Transverse colon (tissue), 4 donors: ENCODE data around the gene INAFM2. TPM values are rescaled to one million over a fixed set of nuclear protein-coding genes. Genes with fewer than 3 reads are reported as not detected.
A peak's percentile ranks its signal among the peaks of the same experiment; 100 is the strongest.

Experiments
- DNase-seq: peaks from one replicate; pipeline ENCODE4 v3.0.0-alpha.2; 2019
- H3K27ac ChIP-seq, 4 donors: fragments of 200-600 bp; sonication (generic); 2 replicates each; pipeline ENCODE4 v1.5.1; 2016 to 2018; ENCODE audit warnings: inconsistent platforms in 4 of 4
- H3K27me3 ChIP-seq: fragments of 200-600 bp; sonication (generic); 2 replicates; pipeline ENCODE4 v1.5.1; 2017; ENCODE audit warnings: inconsistent platforms
- H3K36me3 ChIP-seq, 4 donors: fragments of 200-600 bp; sonication (generic); 2 replicates each; pipeline ENCODE4 v1.5.1; 2017 to 2019; ENCODE audit warnings: inconsistent platforms in 4 of 4
- H3K4me1 ChIP-seq, 4 donors: fragments of 200-600 bp; sonication (generic); 2 replicates each; pipeline ENCODE4 v1.5.1; 2017 to 2020; ENCODE audit warnings: inconsistent platforms in 4 of 4
- H3K4me3 ChIP-seq, 4 donors: fragments of 200-600 bp; sonication (generic); 1 replicate in 1 of 4; 2 replicates in 3 of 4; pipeline versions ENCODE4 v1.5.1 to v1.6.1; 2017 to 2019; ENCODE audit warnings: inconsistent platforms in 4 of 4
- H3K9me3 ChIP-seq, 2 donors: fragments of 200-600 bp; sonication (generic); 2 replicates each; pipeline ENCODE4 v1.5.1; 2017 to 2019; ENCODE audit warnings: inconsistent platforms in 2 of 2
- EP300 ChIP-seq: sonication (generic); formaldehyde crosslinking; IDR thresholded peaks from one replicate; pipeline ENCODE4 v1.6.1; 2017; ENCODE audit warnings: antibody characterized with exemption, low read depth
- POLR2A ChIP-seq: fragments of 450-650 bp; IDR thresholded peaks from one replicate; pipeline ENCODE4 v1.6.1; 2016; ENCODE audit warnings: antibody characterized with exemption, mild to moderate bottlenecking, moderate library complexity
- POLR2AphosphoS5 ChIP-seq, 3 donors: sonication (generic); formaldehyde crosslinking; IDR thresholded peaks; one replicate each; pipeline ENCODE4 v1.6.1; 2016; ENCODE audit warnings: antibody characterized with exemption in 3 of 3
- WGBS, 2 donors: methylation state at CpG; one replicate each; pipeline ENCODE4 v1.1.5; 2018; ENCODE audit warnings: low coverage in 1 of 2; 5-methylcytosine and 5-hydroxymethylcytosine counted together
- in situ Hi-C, 4 donors: fragments of 200-750 bp; cut with MboI; loops; one replicate each; pipeline versions ENCODE4 v1.15.0 to v1.15.1; 2017; ENCODE audit warnings: low sequenced_read_pairs in 3 of 4, low pct_ligation_motif_present in 1 of 4, low pct_unique_long_range_greater_than_20kb in 1 of 4
- intact Hi-C: fragments of 100-400 bp; cut with DNase I; formaldehyde crosslinking; loops from one replicate; pipeline ENCODE4 v1.15.1; 2023; ENCODE audit warnings: low total_unique reads
- total RNA-seq, 4 donors: library from RNA; depleted of rRNA; stranded (reverse); fragments of >200 nt; gene quantifications; one replicate each; pipeline ENCODE4 v1.1.0, GENCODE V29; 2016
- TF ChIP-seq, protein P1 (sequence below), 5 experiments: fragments of 200-600 bp in 3 of 5; fragments of 450-650 bp in 2 of 5; sonication (generic) in 3 of 5; IDR thresholded peaks; 1 replicate in 2 of 5; 2 replicates in 3 of 5; pipeline ENCODE4 v1.5.1; 2016 to 2017; ENCODE audit warnings: antibody characterized with exemption in 5 of 5, inconsistent platforms in 3 of 5, mild to moderate bottlenecking in 2 of 5, moderate library complexity in 1 of 5

The INAFM2 gene
- total RNA-seq, 4 donors from 2014 or later: 14.5 to 62.1 (median 19.4) TPM

DNA sequence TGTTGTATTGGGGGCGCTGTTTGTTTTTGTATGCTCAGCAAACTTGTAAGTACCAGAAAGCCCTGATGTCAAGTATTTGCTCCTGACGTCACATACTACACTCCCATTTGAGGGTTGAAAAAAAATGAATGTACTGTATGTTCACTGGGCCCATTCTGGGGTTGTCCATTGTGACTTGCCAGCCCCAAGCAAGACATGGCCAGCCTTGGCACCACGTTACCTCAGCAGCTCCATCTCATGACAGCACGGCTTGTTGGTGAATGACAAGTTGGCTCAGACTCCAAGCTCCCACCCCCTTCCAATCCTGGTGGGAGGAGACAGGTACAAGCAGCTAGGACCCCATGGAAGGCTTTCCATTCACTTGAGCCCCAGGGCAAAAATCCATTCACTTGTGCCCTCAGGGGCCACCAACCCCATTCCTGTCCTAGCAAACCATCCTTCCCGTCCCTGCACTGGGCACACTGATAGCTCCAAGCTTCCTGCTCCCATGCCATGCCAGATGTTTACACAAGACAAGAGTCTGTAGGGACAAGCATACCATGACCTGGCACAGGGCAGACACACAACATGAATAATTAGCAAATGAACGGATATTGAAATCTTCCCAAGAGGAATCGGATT, 28.9 kb downstream of the INAFM2 start:
- peak in 2 of 3 donors; percentile 30 to 77 for TF ChIP-seq POLR2AphosphoS5 (IDR thresholded peaks at IDR 0.05)
- TF ChIP-seq, protein P1, sequence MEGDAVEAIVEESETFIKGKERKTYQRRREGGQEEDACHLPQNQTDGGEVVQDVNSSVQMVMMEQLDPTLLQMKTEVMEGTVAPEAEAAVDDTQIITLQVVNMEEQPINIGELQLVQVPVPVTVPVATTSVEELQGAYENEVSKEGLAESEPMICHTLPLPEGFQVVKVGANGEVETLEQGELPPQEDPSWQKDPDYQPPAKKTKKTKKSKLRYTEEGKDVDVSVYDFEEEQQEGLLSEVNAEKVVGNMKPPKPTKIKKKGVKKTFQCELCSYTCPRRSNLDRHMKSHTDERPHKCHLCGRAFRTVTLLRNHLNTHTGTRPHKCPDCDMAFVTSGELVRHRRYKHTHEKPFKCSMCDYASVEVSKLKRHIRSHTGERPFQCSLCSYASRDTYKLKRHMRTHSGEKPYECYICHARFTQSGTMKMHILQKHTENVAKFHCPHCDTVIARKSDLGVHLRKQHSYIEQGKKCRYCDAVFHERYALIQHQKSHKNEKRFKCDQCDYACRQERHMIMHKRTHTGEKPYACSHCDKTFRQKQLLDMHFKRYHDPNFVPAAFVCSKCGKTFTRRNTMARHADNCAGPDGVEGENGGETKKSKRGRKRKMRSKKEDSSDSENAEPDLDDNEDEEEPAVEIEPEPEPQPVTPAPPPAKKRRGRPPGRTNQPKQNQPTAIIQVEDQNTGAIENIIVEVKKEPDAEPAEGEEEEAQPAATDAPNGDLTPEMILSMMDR (IDR thresholded peaks at IDR 0.05): no peak
- TF ChIP-seq EP300: no peak
- peak; percentile 50 for TF ChIP-seq POLR2A
- Histone ChIP-seq H3K27ac (peak overlapping the region; percentile 95 to 98 (median 96)), H3K27me3 (no peaks in the 10 kb centered on the region), H3K4me1 (peaks cover 24 to 62% (median 45%) of the 10 kb centered on the region in 4 donors), H3K9me3 (no peaks in the 10 kb centered on the region), H3K36me3 (peaks cover 0 to 5% (median 0%) of the 10 kb centered on the region in 4 donors), H3K4me3 (peak overlapping the region; percentile 3 to 64 (median 54))
- 49 to 67% methylated on average over 1 to 7 of the region's 7 CpGs for WGBS, 2 donors
- intact Hi-C loops (no loop called here), in situ Hi-C loops (no loop called here)
- peak; percentile 53 for DNase-seq

- intact Hi-C loops (no loop called here), in situ Hi-C loops (no loop called here)
- Histone ChIP-seq H3K9me3 (no peaks in the 10 kb centered on the region), H3K27ac (peak overlapping the region; percentile 95 to 98 (median 96)), H3K27me3 (no peaks in the 10 kb centered on the region), H3K4me1 (peaks cover 26 to 63% (median 43%) of the 10 kb centered on the region in 4 donors), H3K36me3 (peaks cover 0 to 5% (median 0%) of the 10 kb centered on the region in 4 donors), H3K4me3 (peak overlapping the region in 3 of 4 donors; percentile 50 to 64 (median 58))
- 37% methylated on average over 5 of the region's 5 CpGs; no CpG with 5 or more reads in 1 of the 2 donors for WGBS, 2 donors
- TF ChIP-seq, protein P1 (IDR thresholded peaks at IDR 0.05): no peak
- TF ChIP-seq POLR2A (peak; percentile 85), EP300 (no peak), POLR2AphosphoS5 (IDR thresholded peaks at IDR 0.05) (peak; percentile 73 to 85 (median 81))
- DNase-seq: peak; percentile 83
These were observed 30.2 kb downstream of the INAFM2 start for GRCh38 chr15:40353697-40354096.

GRCh38 chr15:40354408-40355171, 31.1 kb downstream of the INAFM2 start:
- Histone ChIP-seq H3K27me3 (no peaks in the 10 kb centered on the region), H3K27ac (peak overlapping the region; percentile 95 to 98 (median 96)), H3K36me3 (peaks cover 0 to 5% (median 0%) of the 10 kb centered on the region in 4 donors), H3K4me1 (peaks cover 22 to 56% (median 38%) of the 10 kb centered on the region in 4 donors), H3K9me3 (no peaks in the 10 kb centered on the region), H3K4me3 (peak overlapping the region in 2 of 4 donors; percentile 50 to 64)
- intact Hi-C loops: no loop called here
- DNase-seq: peak; percentile 11
- WGBS, 2 donors: 36 to 41% methylated on average over 4 to 9 of the region's 9 CpGs
- in situ Hi-C loops: no loop called here
- TF ChIP-seq POLR2AphosphoS5 (IDR thresholded peaks at IDR 0.05) (no peak), POLR2A (no peak), EP300 (no peak)
- TF ChIP-seq, protein P1 (IDR thresholded peaks at IDR 0.05): peak in 4 of 5 experiments; percentile 16 to 36 (median 22)

DNA sequence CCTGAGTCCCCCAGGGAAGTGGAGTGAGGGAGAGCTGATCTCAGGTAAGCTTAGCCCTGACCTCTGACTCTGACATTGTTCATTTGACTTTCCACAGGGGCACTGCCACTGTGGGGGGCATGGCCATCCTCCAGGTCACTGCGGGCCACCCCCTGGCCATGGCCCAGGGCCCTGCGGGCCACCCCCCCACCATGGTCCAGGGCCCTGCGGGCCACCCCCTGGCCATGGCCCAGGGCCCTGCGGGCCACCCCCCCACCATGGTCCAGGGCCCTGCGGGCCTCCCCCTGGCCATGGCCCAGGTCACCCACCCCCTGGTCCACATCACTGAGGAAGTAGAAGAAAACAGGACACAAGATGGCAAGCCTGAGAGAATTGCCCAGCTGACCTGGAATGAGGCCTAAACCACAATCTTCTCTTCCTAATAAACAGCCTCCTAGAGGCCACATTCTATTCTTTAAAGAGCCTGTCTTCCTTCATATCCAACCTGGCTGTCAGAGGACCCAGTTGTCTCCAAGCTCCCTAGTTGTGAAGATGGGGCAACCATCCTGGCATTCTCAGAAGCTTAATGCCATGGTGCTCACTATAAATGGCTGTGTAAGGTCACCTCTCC, 32.6 kb downstream of the INAFM2 start:
- WGBS, 2 donors: 72% methylated on average over 3 of the region's 5 CpGs; no CpG with 5 or more reads in 1 of the 2 donors
- Histone ChIP-seq H3K27me3 (no peaks in the 10 kb centered on the region), H3K27ac (peak overlapping the region in 3 of 4 donors; percentile 78 to 98 (median 96)), H3K4me1 (peaks cover 18 to 47% (median 30%) of the 10 kb centered on the region in 4 donors), H3K4me3 (no peak overlapping the region), H3K9me3 (no peaks in the 10 kb centered on the region), H3K36me3 (peaks cover 0 to 5% (median 0%) of the 10 kb centered on the region in 4 donors)
- in situ Hi-C loops (no loop called here), intact Hi-C loops (no loop called here)
- DNase-seq: no peak
- TF ChIP-seq EP300 (no peak), POLR2AphosphoS5 (IDR thresholded peaks at IDR 0.05) (peak in 1 of 3 donors; percentile 6), POLR2A (no peak)
- TF ChIP-seq, protein P1 (IDR thresholded peaks at IDR 0.05): no peak
